Measurements from ENCODE around the gene INSR. TPM values are rescaled to one million over a fixed set of nuclear protein-coding genes. Genes with fewer than 3 reads are reported as not detected.

Gene INSR
- total and polyA plus RNA-seq, 2 experiments from 2014 or later, result 19.2 to 52.1 TPM

DNA sequence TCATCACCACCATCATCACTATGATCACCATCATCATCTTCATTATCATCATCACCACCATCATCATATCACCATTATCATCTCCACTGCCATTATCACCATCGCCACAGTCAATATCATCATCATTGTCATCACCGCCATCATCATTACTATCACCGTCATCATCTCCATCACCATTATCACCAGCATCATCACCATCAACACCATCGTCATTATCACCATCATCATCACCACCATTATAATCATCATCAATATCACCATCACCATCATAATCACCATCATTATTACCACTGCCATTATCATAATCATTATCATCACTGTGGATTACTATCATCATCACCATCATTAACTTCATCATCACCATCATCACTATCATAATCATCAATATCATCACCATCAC, 37.2 kb upstream of the INSR start:
- no peaks in the 10 kb centered on the region for H3K36me3 Mint-ChIP-seq (ENCODE audit: low read depth)
- Histone ChIP-seq H3K4me2 (no peak overlapping the region), H3K4me1 (ENCODE audit: insufficient read depth) (no peaks in the 10 kb centered on the region), H3K27me3 (ENCODE audit: insufficient read depth) (no peaks in the 10 kb centered on the region), H4K20me1 (replicated peaks; ENCODE audit: insufficient read depth) (no peaks in the 10 kb centered on the region), H3K79me2 (replicated peaks; ENCODE audit: insufficient read depth) (no peaks in the 10 kb centered on the region), H3K27ac (ENCODE audit: low read depth) (no peak overlapping the region), H3K4me3 (no peak overlapping the region), H2AFZ (no peak overlapping the region), H3F3A (replicated peaks; ENCODE audit: low read depth) (no peaks in the 10 kb centered on the region), H3K36me3 (ENCODE audit: insufficient read depth) (no peaks in the 10 kb centered on the region), H3K9me2 (ENCODE audit: insufficient read depth) (no peaks in the 10 kb centered on the region; the same call in none of the 2 replicates)
- no peak overlapping the region for H3K27ac Mint-ChIP-seq
- TF ChIP-seq STAT1 (IDR thresholded peaks at IDR 0.05; ENCODE audit: unreplicated experiment) (no peak), NANOG (IDR thresholded peaks at IDR 0.05; ENCODE audit: borderline replicate concordance) (no peak), JUNB (IDR thresholded peaks at IDR 0.05; ENCODE audit: unreplicated experiment) (no peak), POLR2AphosphoS5 (IDR thresholded peaks at IDR 0.05; ENCODE audit: low read depth) (no peak), ZNF331 (CRISPR knock-in tag; IDR thresholded peaks at IDR 0.05; ENCODE audit: low read depth) (no peak), ZNF114 (CRISPR knock-in tag; IDR thresholded peaks at IDR 0.05) (no peak)
- TF ChIP-seq, protein P1, sequence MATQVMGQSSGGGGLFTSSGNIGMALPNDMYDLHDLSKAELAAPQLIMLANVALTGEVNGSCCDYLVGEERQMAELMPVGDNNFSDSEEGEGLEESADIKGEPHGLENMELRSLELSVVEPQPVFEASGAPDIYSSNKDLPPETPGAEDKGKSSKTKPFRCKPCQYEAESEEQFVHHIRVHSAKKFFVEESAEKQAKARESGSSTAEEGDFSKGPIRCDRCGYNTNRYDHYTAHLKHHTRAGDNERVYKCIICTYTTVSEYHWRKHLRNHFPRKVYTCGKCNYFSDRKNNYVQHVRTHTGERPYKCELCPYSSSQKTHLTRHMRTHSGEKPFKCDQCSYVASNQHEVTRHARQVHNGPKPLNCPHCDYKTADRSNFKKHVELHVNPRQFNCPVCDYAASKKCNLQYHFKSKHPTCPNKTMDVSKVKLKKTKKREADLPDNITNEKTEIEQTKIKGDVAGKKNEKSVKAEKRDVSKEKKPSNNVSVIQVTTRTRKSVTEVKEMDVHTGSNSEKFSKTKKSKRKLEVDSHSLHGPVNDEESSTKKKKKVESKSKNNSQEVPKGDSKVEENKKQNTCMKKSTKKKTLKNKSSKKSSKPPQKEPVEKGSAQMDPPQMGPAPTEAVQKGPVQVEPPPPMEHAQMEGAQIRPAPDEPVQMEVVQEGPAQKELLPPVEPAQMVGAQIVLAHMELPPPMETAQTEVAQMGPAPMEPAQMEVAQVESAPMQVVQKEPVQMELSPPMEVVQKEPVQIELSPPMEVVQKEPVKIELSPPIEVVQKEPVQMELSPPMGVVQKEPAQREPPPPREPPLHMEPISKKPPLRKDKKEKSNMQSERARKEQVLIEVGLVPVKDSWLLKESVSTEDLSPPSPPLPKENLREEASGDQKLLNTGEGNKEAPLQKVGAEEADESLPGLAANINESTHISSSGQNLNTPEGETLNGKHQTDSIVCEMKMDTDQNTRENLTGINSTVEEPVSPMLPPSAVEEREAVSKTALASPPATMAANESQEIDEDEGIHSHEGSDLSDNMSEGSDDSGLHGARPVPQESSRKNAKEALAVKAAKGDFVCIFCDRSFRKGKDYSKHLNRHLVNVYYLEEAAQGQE (IDR thresholded peaks at IDR 0.05; ENCODE audit: unreplicated experiment), result no peak
- peaks cover 8% of the 10 kb centered on the region for H3K9me3 Mint-ChIP-seq
- peaks cover 6% of the 10 kb centered on the region for H3K27me3 Mint-ChIP-seq (ENCODE audit: insufficient read depth, low read depth, poor library complexity)
- DNase-seq (ENCODE audit: low spot score) (no peak), ATAC-seq (no peak)
- no peaks in the 10 kb centered on the region for H3K4me1 Mint-ChIP-seq
- H3K4me3 Mint-ChIP-seq, result no peak overlapping the region

DNA sequence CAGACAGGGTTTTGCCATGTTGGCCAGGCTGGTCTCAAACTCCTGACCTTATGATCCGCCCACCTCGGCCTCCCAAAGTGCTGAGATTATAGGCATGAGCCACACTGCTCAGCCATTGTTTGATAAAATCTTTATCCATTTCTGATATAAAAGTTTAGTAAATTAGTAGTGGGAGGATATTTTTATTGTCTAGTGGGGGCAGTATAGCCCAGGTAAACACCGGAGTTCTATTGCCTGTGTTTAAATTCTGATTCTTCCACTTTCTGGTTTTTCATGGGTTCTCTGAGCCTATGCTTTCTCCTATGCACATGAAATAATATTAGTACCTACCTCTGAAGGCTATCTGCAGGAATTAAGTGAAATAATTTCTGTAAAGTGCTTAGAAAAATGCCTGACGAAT, 34.4 kb upstream of the INSR start:
- H3K9me2 ChIP-seq (ENCODE audit: insufficient read depth), result no peaks in the 10 kb centered on the region; the same call in none of the 2 replicates
- H3K4me2 ChIP-seq, result no peak overlapping the region
- H3K4me1 Mint-ChIP-seq, result no peaks in the 10 kb centered on the region
- DNase-seq (ENCODE audit: low spot score) (no peak), ATAC-seq (no peak)
- no peaks in the 10 kb centered on the region for H3F3A ChIP-seq (replicated peaks; ENCODE audit: low read depth)
- H3K27me3 Mint-ChIP-seq (ENCODE audit: insufficient read depth, low read depth, poor library complexity), result peaks cover 3% of the 10 kb centered on the region
- H3K36me3 Mint-ChIP-seq (ENCODE audit: low read depth), result 0 out of 3 replicates have a peak, but pooled peaks cover 3% of the 10 kb centered on the region
- H2AFZ ChIP-seq, result no peak overlapping the region
- no peak overlapping the region for H3K27ac ChIP-seq (ENCODE audit: low read depth)
- no peak overlapping the region for H3K27ac Mint-ChIP-seq
- H3K27me3 ChIP-seq (ENCODE audit: insufficient read depth), result no peaks in the 10 kb centered on the region
- H3K9me3 Mint-ChIP-seq, result peaks cover 17% of the 10 kb centered on the region
- no peaks in the 10 kb centered on the region for H3K36me3 ChIP-seq (ENCODE audit: insufficient read depth)
- no peaks in the 10 kb centered on the region for H4K20me1 ChIP-seq (replicated peaks; ENCODE audit: insufficient read depth)
- no peaks in the 10 kb centered on the region for H3K4me1 ChIP-seq (ENCODE audit: insufficient read depth)
- H3K79me2 ChIP-seq (replicated peaks; ENCODE audit: insufficient read depth), result no peaks in the 10 kb centered on the region
- no peak overlapping the region for H3K4me3 ChIP-seq
- no peak overlapping the region for H3K4me3 Mint-ChIP-seq
- TF ChIP-seq ZNF331 (CRISPR knock-in tag; IDR thresholded peaks at IDR 0.05; ENCODE audit: low read depth), result no peak
- TF ChIP-seq, protein P2, sequence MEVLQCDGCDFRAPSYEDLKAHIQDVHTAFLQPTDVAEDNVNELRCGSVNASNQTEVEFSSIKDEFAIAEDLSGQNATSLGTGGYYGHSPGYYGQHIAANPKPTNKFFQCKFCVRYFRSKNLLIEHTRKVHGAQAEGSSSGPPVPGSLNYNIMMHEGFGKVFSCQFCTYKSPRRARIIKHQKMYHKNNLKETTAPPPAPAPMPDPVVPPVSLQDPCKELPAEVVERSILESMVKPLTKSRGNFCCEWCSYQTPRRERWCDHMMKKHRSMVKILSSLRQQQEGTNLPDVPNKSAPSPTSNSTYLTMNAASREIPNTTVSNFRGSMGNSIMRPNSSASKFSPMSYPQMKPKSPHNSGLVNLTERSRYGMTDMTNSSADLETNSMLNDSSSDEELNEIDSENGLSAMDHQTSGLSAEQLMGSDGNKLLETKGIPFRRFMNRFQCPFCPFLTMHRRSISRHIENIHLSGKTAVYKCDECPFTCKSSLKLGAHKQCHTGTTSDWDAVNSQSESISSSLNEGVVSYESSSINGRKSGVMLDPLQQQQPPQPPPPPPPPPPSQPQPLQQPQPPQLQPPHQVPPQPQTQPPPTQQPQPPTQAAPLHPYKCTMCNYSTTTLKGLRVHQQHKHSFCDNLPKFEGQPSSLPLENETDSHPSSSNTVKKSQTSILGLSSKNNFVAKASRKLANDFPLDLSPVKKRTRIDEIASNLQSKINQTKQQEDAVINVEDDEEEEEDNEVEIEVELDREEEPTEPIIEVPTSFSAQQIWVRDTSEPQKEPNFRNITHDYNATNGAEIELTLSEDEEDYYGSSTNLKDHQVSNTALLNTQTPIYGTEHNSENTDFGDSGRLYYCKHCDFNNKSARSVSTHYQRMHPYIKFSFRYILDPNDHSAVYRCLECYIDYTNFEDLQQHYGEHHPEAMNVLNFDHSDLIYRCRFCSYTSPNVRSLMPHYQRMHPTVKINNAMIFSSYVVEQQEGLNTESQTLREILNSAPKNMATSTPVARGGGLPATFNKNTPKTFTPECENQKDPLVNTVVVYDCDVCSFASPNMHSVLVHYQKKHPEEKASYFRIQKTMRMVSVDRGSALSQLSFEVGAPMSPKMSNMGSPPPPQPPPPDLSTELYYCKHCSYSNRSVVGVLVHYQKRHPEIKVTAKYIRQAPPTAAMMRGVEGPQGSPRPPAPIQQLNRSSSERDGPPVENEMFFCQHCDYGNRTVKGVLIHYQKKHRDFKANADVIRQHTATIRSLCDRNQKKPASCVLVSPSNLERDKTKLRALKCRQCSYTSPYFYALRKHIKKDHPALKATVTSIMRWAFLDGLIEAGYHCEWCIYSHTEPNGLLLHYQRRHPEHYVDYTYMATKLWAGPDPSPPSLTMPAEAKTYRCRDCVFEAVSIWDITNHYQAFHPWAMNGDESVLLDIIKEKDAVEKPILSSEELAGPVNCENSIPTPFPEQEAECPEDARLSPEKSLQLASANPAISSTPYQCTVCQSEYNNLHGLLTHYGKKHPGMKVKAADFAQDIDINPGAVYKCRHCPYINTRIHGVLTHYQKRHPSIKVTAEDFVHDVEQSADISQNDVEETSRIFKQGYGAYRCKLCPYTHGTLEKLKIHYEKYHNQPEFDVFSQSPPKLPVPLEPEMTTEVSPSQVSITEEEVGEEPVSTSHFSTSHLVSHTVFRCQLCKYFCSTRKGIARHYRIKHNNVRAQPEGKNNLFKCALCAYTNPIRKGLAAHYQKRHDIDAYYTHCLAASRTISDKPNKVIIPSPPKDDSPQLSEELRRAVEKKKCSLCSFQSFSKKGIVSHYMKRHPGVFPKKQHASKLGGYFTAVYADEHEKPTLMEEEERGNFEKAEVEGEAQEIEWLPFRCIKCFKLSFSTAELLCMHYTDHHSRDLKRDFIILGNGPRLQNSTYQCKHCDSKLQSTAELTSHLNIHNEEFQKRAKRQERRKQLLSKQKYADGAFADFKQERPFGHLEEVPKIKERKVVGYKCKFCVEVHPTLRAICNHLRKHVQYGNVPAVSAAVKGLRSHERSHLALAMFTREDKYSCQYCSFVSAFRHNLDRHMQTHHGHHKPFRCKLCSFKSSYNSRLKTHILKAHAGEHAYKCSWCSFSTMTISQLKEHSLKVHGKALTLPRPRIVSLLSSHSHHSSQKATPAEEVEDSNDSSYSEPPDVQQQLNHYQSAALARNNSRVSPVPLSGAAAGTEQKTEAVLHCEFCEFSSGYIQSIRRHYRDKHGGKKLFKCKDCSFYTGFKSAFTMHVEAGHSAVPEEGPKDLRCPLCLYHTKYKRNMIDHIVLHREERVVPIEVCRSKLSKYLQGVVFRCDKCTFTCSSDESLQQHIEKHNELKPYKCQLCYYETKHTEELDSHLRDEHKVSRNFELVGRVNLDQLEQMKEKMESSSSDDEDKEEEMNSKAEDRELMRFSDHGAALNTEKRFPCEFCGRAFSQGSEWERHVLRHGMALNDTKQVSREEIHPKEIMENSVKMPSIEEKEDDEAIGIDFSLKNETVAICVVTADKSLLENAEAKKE (CRISPR knock-in tag; IDR thresholded peaks at IDR 0.05), result no peak
- TF ChIP-seq, protein P3, sequence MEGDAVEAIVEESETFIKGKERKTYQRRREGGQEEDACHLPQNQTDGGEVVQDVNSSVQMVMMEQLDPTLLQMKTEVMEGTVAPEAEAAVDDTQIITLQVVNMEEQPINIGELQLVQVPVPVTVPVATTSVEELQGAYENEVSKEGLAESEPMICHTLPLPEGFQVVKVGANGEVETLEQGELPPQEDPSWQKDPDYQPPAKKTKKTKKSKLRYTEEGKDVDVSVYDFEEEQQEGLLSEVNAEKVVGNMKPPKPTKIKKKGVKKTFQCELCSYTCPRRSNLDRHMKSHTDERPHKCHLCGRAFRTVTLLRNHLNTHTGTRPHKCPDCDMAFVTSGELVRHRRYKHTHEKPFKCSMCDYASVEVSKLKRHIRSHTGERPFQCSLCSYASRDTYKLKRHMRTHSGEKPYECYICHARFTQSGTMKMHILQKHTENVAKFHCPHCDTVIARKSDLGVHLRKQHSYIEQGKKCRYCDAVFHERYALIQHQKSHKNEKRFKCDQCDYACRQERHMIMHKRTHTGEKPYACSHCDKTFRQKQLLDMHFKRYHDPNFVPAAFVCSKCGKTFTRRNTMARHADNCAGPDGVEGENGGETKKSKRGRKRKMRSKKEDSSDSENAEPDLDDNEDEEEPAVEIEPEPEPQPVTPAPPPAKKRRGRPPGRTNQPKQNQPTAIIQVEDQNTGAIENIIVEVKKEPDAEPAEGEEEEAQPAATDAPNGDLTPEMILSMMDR (conservative IDR thresholded peaks at IDR 0.05; ENCODE audit: low read depth in 2 of 2), result no peak
- no peak for TF ChIP-seq STAT1 (IDR thresholded peaks at IDR 0.05; ENCODE audit: unreplicated experiment)
